Peyer's patch (tissue), 4 donors: ENCODE results near the gene ZNF268.

Source experiments
- CTCF ChIP-seq, 6 experiments: fragments of 450-650 bp in 4 of 6; fragments of 200-600 bp in 2 of 6; sonication (generic) in 1 of 6; IDR thresholded peaks; one replicate each; pipeline ENCODE4 v1.5.1; 2017 to 2019; ENCODE audit warnings: antibody characterized with exemption in 6 of 6, mild to moderate bottlenecking in 3 of 6, moderate library complexity in 1 of 6
- POLR2A ChIP-seq, 2 donors: fragments of 450-650 bp; IDR thresholded peaks; one replicate each; pipeline ENCODE4 v1.5.1; 2017; ENCODE audit warnings: antibody characterized with exemption in 2 of 2, mild to moderate bottlenecking in 2 of 2, moderate library complexity in 2 of 2

- TF ChIP-seq CTCF (IDR thresholded peaks at IDR 0.05), result no peak
- no peak for TF ChIP-seq POLR2A (IDR thresholded peaks at IDR 0.05)
These were observed 15.5 kb upstream of the ZNF268 start for GRCh38 chr12:133165776-133166175.
